ENCODE results near the gene COX7A2.

Gene COX7A2

GRCh38 chr6:75220357-75220756, 23.2 kb downstream of the COX7A2 start:
- no peak for DNase-seq (ENCODE audit: low spot score)

GRCh38 chr6:75219263-75219662, 24.3 kb downstream of the COX7A2 start:
- no peak for DNase-seq (ENCODE audit: low spot score)

- peak; percentile 45 for DNase-seq (ENCODE audit: low spot score)
These were observed 26.4 kb downstream of the COX7A2 start for GRCh38 chr6:75217193-75217592.

- DNase-seq (ENCODE audit: low spot score): no peak
These were observed 28.3 kb downstream of the COX7A2 start for GRCh38 chr6:75215291-75215690.

GRCh38 chr6:75213732-75214131, 29.9 kb downstream of the COX7A2 start:
- DNase-seq (ENCODE audit: low spot score): no peak

- DNase-seq (ENCODE audit: low spot score): no peak
These were observed 30.5 kb downstream of the COX7A2 start for GRCh38 chr6:75213112-75213511.

GRCh38 chr6:75211920-75212590, 31.5 kb downstream of the COX7A2 start:
- no peak for DNase-seq (ENCODE audit: low spot score)

GRCh38 chr6:75210885-75211739, 32.5 kb downstream of the COX7A2 start:
- DNase-seq (ENCODE audit: low spot score): peak; percentile 74

- DNase-seq (ENCODE audit: low spot score): no peak
These were observed 34.3 kb downstream of the COX7A2 start for GRCh38 chr6:75209184-75209723.

- DNase-seq (ENCODE audit: low spot score): peak; percentile 73
These were observed 35.1 kb downstream of the COX7A2 start for GRCh38 chr6:75208298-75209183.

GRCh38 chr6:75206576-75207342, 36.8 kb downstream of the COX7A2 start:
- DNase-seq (ENCODE audit: low spot score): no peak

- no peak for DNase-seq (ENCODE audit: low spot score)
These were observed 37.6 kb downstream of the COX7A2 start, which contains the start of gene COL12A1 for GRCh38 chr6:75205776-75206575. COL12A1 (minus strand) TSS chr6:75206053; CDS start chr6:75202792, 3,261 bp downstream.

GRCh38 chr6:75204959-75205775, 38.4 kb downstream of the COX7A2 start:
- DNase-seq (ENCODE audit: low spot score): no peak

GRCh38 chr6:75204217-75204958, 39.2 kb downstream of the COX7A2 start:
- no peak for DNase-seq (ENCODE audit: low spot score)

GRCh38 chr6:75203721-75204120, 39.9 kb downstream of the COX7A2 start:
- no peak for DNase-seq (ENCODE audit: low spot score)

- DNase-seq (ENCODE audit: low spot score): no peak
These were observed 40.9 kb downstream of the COX7A2 start for GRCh38 chr6:75202676-75203131.

- DNase-seq (ENCODE audit: low spot score): no peak
These were observed 41.5 kb downstream of the COX7A2 start for GRCh38 chr6:75201901-75202672.

- no peak for DNase-seq (ENCODE audit: low spot score)
These were observed 42.6 kb downstream of the COX7A2 start for GRCh38 chr6:75201021-75201420.
